Activated T-helper 1 cell treated with anti-CD3 and anti-CD28 coated beads, Interleukin-12 subunit alpha, Interleukin-12 subunit beta, Interleukin-2, Interleukin-4 antibody, amounts not matched to agents 30 ng/mL and 10 ng/mL and 1 ng/mL, durations not matched to agents 14 hours and 24 hours and 36 hours (primary cell): Measurements from ENCODE around the gene CSK. TPM values are rescaled to one million over a fixed set of nuclear protein-coding genes. Genes with fewer than 3 reads are reported as not detected.
A peak's percentile ranks its signal among the peaks of the same experiment; 100 is the strongest.
"Not testable (repeated sequence)": the region's sequence is repeated elsewhere in the genome, so short reads cannot be mapped to it uniquely, and the experiment has no call there.

Experiments
- DNase-seq: peaks from one replicate; pipeline ENCODE4 v3.0.0; 2021; ENCODE audit warnings: low spot score
- H3K27ac Mint-ChIP-seq: one replicate; pipeline ENCODE4 v1.8.0; 2021; ENCODE audit warnings: mild to moderate bottlenecking, mixed read lengths
- H3K27me3 Mint-ChIP-seq: one replicate; pipeline ENCODE4 v1.8.0; 2022; ENCODE audit warnings: mild to moderate bottlenecking, moderate library complexity, mixed read lengths; ENCODE audit not compliant: insufficient read depth
- H3K36me3 Mint-ChIP-seq: one replicate; pipeline ENCODE4 v1.8.0; 2021; ENCODE audit warnings: low read depth, mixed read lengths
- H3K4me1 Mint-ChIP-seq: one replicate; pipeline ENCODE4 v1.8.0; 2021; ENCODE audit warnings: low read depth, mixed read lengths
- H3K4me3 Mint-ChIP-seq: one replicate; pipeline ENCODE4 v1.8.0; 2021; ENCODE audit warnings: mild to moderate bottlenecking, moderate library complexity, mixed read lengths
- H3K9me3 Mint-ChIP-seq: one replicate; pipeline ENCODE4 v1.8.0; 2021; ENCODE audit warnings: mixed read lengths
- intact Hi-C: fragments of 100-400 bp; cut with micrococcal nuclease; formaldehyde crosslinking; loops from one replicate; pipeline ENCODE4 v1.15.1; 2024
- total RNA-seq: library from RNA; stranded (reverse); gene quantifications from 2 replicates; pipeline ENCODE4 v1.2.3, GENCODE V29; 2022

CSK gene
- total RNA-seq, result 348 and 362 TPM in 2 replicates

- Mint-ChIP-seq H3K9me3 (no peaks in the 10 kb centered on the region), H3K4me3 (peak within 1 kb of the TSS; percentile 96), H3K27me3 (no peaks in the 10 kb centered on the region), H3K36me3 (peaks cover 29% of the 10 kb centered on the region), H3K27ac (peak within 1 kb of the TSS; percentile 100), H3K4me1 (peaks cover 62% of the 10 kb centered on the region)
- intact Hi-C loops, result loop anchor here (1.0 to 10.0 kb wide), 7 partner anchors 19 to 843 kb away; partner anchors contain the start of genes CLK3, MPI, SCAMP2 and SNUPN
- DNase-seq, result peak; percentile 78
Observed at GRCh38 chr15:74781431-74782258, at the start of gene CSK. CSK (plus strand) TSS chr15:74782080; CDS start chr15:74798298, 16,218 bp downstream.

- intact Hi-C loops, result no loop called here
- H3K4me1 Mint-ChIP-seq, result peaks cover under 1% of the 10 kb centered on the region
- no peak for DNase-seq
- no peaks in the 10 kb centered on the region for H3K36me3 Mint-ChIP-seq
- peaks cover 7% of the 10 kb centered on the region for H3K9me3 Mint-ChIP-seq
- H3K27ac Mint-ChIP-seq, result no peak overlapping the region
- H3K4me3 Mint-ChIP-seq, result no peak overlapping the region
- H3K27me3 Mint-ChIP-seq, result peaks cover 6% of the 10 kb centered on the region
Observed at GRCh38 chr15:74732846-74733245, 49.0 kb upstream of the CSK start.

- intact Hi-C loops, result no loop called here
- peaks cover 6% of the 10 kb centered on the region for H3K27me3 Mint-ChIP-seq
- no peaks in the 10 kb centered on the region for H3K36me3 Mint-ChIP-seq
- H3K4me1 Mint-ChIP-seq, result peaks cover 5% of the 10 kb centered on the region
- DNase-seq, result no peak
- H3K27ac Mint-ChIP-seq, result no peak overlapping the region
- no peak overlapping the region for H3K4me3 Mint-ChIP-seq
- H3K9me3 Mint-ChIP-seq, result peaks cover 11% of the 10 kb centered on the region
Observed at GRCh38 chr15:74733269-74733668, 48.6 kb upstream of the CSK start.

GRCh38 chr15:74735305-74735704 lies 46.6 kb upstream of the CSK start:
- H3K36me3 Mint-ChIP-seq, result no peaks in the 10 kb centered on the region

GRCh38 chr15:74738239-74738638 lies 43.6 kb upstream of the CSK start:
- H3K36me3 Mint-ChIP-seq, H3K4me3 Mint-ChIP-seq: not testable (repeated sequence)

More at GRCh38 chr15:74735305-74735704, 46.6 kb upstream of the CSK start:
- no peak overlapping the region for H3K27ac Mint-ChIP-seq
- H3K4me3 Mint-ChIP-seq, result no peak overlapping the region
- intact Hi-C loops, result no loop called here
- H3K27me3 Mint-ChIP-seq, result peaks cover 6% of the 10 kb centered on the region
- DNase-seq, result no peak
- peaks cover 12% of the 10 kb centered on the region for H3K9me3 Mint-ChIP-seq
- peaks cover 6% of the 10 kb centered on the region for H3K4me1 Mint-ChIP-seq

GRCh38 chr15:74742422-74742821 lies 39.5 kb upstream of the CSK start:
- Mint-ChIP-seq H3K4me3 (no peak overlapping the region), H3K4me1 (peaks cover 6% of the 10 kb centered on the region), H3K27ac (no peak overlapping the region), H3K27me3 (peaks cover 4% of the 10 kb centered on the region), H3K36me3 (no peaks in the 10 kb centered on the region), H3K9me3 (peaks cover 15% of the 10 kb centered on the region)
- DNase-seq, result no peak
- intact Hi-C loops, result no loop called here

More at GRCh38 chr15:74738239-74738638, 43.6 kb upstream of the CSK start:
- H3K27me3 Mint-ChIP-seq, DNase-seq, intact Hi-C loops, H3K27ac Mint-ChIP-seq, H3K4me1 Mint-ChIP-seq: not testable (repeated sequence)
- H3K9me3 Mint-ChIP-seq, result peaks cover 19% of the 10 kb centered on the region

- Mint-ChIP-seq H3K4me1 (no peaks in the 10 kb centered on the region), H3K9me3 (peaks cover 7% of the 10 kb centered on the region), H3K27me3 (peaks cover 4% of the 10 kb centered on the region), H3K36me3 (no peaks in the 10 kb centered on the region), H3K4me3 (no peak overlapping the region), H3K27ac (no peak overlapping the region)
- intact Hi-C loops, result no loop called here
- no peak for DNase-seq
Observed at GRCh38 chr15:74746389-74746788, 35.5 kb upstream of the CSK start.

GRCh38 chr15:74748322-74748946 lies 33.4 kb upstream of the CSK start, which contains the start of gene CYP1A2:
CYP1A2 (plus strand) TSS chr15:74748845; CDS start chr15:74749739, 894 bp downstream.
- intact Hi-C loops, result no loop called here
- H3K4me1 Mint-ChIP-seq, result no peaks in the 10 kb centered on the region
- H3K36me3 Mint-ChIP-seq, result no peaks in the 10 kb centered on the region
- H3K27me3 Mint-ChIP-seq, result peaks cover 4% of the 10 kb centered on the region
- no peak within 1 kb of the TSS for H3K27ac Mint-ChIP-seq
- DNase-seq, result no peak
- no peak within 1 kb of the TSS for H3K4me3 Mint-ChIP-seq
- no peaks in the 10 kb centered on the region for H3K9me3 Mint-ChIP-seq

GRCh38 chr15:74749832-74750231 lies 32.0 kb upstream of the CSK start:
- DNase-seq, result no peak
- Mint-ChIP-seq H3K9me3 (no peaks in the 10 kb centered on the region), H3K36me3 (no peaks in the 10 kb centered on the region), H3K4me1 (no peaks in the 10 kb centered on the region), H3K4me3 (no peak overlapping the region), H3K27ac (no peak overlapping the region), H3K27me3 (peaks cover 4% of the 10 kb centered on the region)
- intact Hi-C loops, result no loop called here

GRCh38 chr15:74750751-74751150 lies 31.1 kb upstream of the CSK start:
- Mint-ChIP-seq H3K4me1 (no peaks in the 10 kb centered on the region), H3K36me3 (no peaks in the 10 kb centered on the region), H3K4me3 (no peak overlapping the region), H3K27ac (no peak overlapping the region), H3K9me3 (no peaks in the 10 kb centered on the region), H3K27me3 (peaks cover 4% of the 10 kb centered on the region)
- intact Hi-C loops, result no loop called here
- no peak for DNase-seq

- Mint-ChIP-seq H3K27me3 (peaks cover 2% of the 10 kb centered on the region), H3K4me3 (no peak overlapping the region), H3K9me3 (no peaks in the 10 kb centered on the region), H3K36me3 (no peaks in the 10 kb centered on the region), H3K4me1 (no peaks in the 10 kb centered on the region), H3K27ac (no peak overlapping the region)
- DNase-seq, result no peak
- intact Hi-C loops, result no loop called here
Observed at GRCh38 chr15:74752011-74752410, 29.9 kb upstream of the CSK start.

- DNase-seq, result no peak
- no peaks in the 10 kb centered on the region for H3K9me3 Mint-ChIP-seq
- H3K27ac Mint-ChIP-seq, result no peak overlapping the region
- H3K36me3 Mint-ChIP-seq, result no peaks in the 10 kb centered on the region
- H3K4me3 Mint-ChIP-seq, result no peak overlapping the region
- no peaks in the 10 kb centered on the region for H3K4me1 Mint-ChIP-seq
- intact Hi-C loops, result no loop called here
- H3K27me3 Mint-ChIP-seq, result no peaks in the 10 kb centered on the region
Observed at GRCh38 chr15:74752531-74752930, 29.3 kb upstream of the CSK start.

GRCh38 chr15:74754593-74755215 lies 27.2 kb upstream of the CSK start:
- H3K4me3 Mint-ChIP-seq, result no peak overlapping the region
- no peaks in the 10 kb centered on the region for H3K4me1 Mint-ChIP-seq
- no peak overlapping the region for H3K27ac Mint-ChIP-seq
- peaks cover 4% of the 10 kb centered on the region for H3K27me3 Mint-ChIP-seq
- no peaks in the 10 kb centered on the region for H3K9me3 Mint-ChIP-seq
- intact Hi-C loops, result no loop called here
- H3K36me3 Mint-ChIP-seq, result no peaks in the 10 kb centered on the region
- no peak for DNase-seq
